Hepatocyte (in vitro differentiated cells): Measurements from ENCODE around the gene TMEM143. TPM values are rescaled to one million over a fixed set of nuclear protein-coding genes. Genes with fewer than 3 reads are reported as not detected.

Experiments
- DNase-seq: peaks from one replicate; pipeline ENCODE4 v3.0.0-alpha.2; 2016; ENCODE audit warnings: low spot score
- H2AFZ ChIP-seq: fragments of 200-600 bp; sonication (generic); 2 replicates; pipeline ENCODE4 v1.6.0; 2016; ENCODE audit warnings: antibody characterized with exemption, mild to moderate bottlenecking
- H3K27ac ChIP-seq: fragments of 200-600 bp; sonication (generic); 2 replicates; pipeline ENCODE4 v1.5.1; 2016; ENCODE audit warnings: mild to moderate bottlenecking
- H3K27me3 ChIP-seq: fragments of 200-600 bp; sonication (generic); 2 replicates; pipeline ENCODE4 v1.6.1; 2016
- H3K36me3 ChIP-seq: fragments of 200-600 bp; sonication (generic); replicated peaks from 2 replicates; pipeline ENCODE4 v1.5.1; 2016; ENCODE audit warnings: low read depth; ENCODE audit not compliant: insufficient read depth
- H3K4me1 ChIP-seq: fragments of 200-600 bp; sonication (generic); 2 replicates; pipeline ENCODE4 v1.5.1; 2016; ENCODE audit warnings: mild to moderate bottlenecking, moderate library complexity; ENCODE audit not compliant: insufficient read depth
- H3K4me2 ChIP-seq: fragments of 200-600 bp; sonication (generic); 2 replicates; pipeline ENCODE4 v1.6.0; 2016
- H3K4me3 ChIP-seq: fragments of 200-600 bp; sonication (generic); 2 replicates; pipeline ENCODE4 v1.5.1; 2016; ENCODE audit warnings: mild to moderate bottlenecking
- H3K79me2 ChIP-seq: fragments of 200-600 bp; sonication (generic); 2 replicates; pipeline ENCODE4 v1.6.0; 2017; ENCODE audit warnings: mild to moderate bottlenecking
- H3K9me2 ChIP-seq: fragments of 200-600 bp; sonication (generic); replicated peaks from 2 replicates; pipeline ENCODE4 v1.6.0; 2017; ENCODE audit warnings: mild to moderate bottlenecking; ENCODE audit not compliant: insufficient read depth
- H3K9me3 ChIP-seq: fragments of 200-600 bp; sonication (generic); 2 replicates; pipeline ENCODE4 v1.5.1; 2016; ENCODE audit warnings: low read depth, mild to moderate bottlenecking
- H4K20me1 ChIP-seq: fragments of 200-600 bp; sonication (generic); 2 replicates; pipeline ENCODE4 v1.6.0; 2016; ENCODE audit warnings: mild to moderate bottlenecking; ENCODE audit not compliant: insufficient read depth, poor library complexity, severe bottlenecking
- CTCF ChIP-seq: fragments of 200-600 bp; sonication (generic); IDR thresholded peaks from 2 replicates; pipeline ENCODE4 v1.5.1; 2016; ENCODE audit warnings: antibody characterized with exemption, mild to moderate bottlenecking; ENCODE audit not compliant: poor library complexity
- EZH2 ChIP-seq: fragments of 200-600 bp; sonication (generic); IDR thresholded peaks from 2 replicates; pipeline ENCODE4 v1.6.1; 2016; ENCODE audit warnings: antibody characterized with exemption, mild to moderate bottlenecking, borderline replicate concordance
- EZH2phosphoT487 ChIP-seq: fragments of 200-600 bp; sonication (generic); IDR thresholded peaks from one replicate; pipeline ENCODE4 v1.6.1; 2018; ENCODE audit warnings: antibody characterized with exemption, mild to moderate bottlenecking, low read depth, moderate library complexity; ENCODE audit not compliant: unreplicated experiment, severe bottlenecking
- WGBS: methylation state at CpG from one replicate; pipeline ENCODE4 v1.1.6; 2016; ENCODE audit warnings: low lambda C conversion rate; ENCODE audit errors: missing lambda C conversion rate; 5-methylcytosine and 5-hydroxymethylcytosine counted together
- polyA plus RNA-seq: library from polyadenylated mRNA; unstranded; fragments of >200 nt; fragmentation: Nextera tagmentation; extraction: Ambion mirVana; gene quantifications from 2 replicates; pipeline ENCODE4 v1.2.1, GENCODE V29; 2016
- total RNA-seq: library from RNA; depleted of rRNA; stranded (reverse); fragments of >200 nt; gene quantifications from 2 replicates; pipeline ENCODE4 v1.2.3, GENCODE V29; 2014

TMEM143 gene
- total and polyA plus RNA-seq, 2 experiments from 2014 or later, result 5.9 to 11.2 TPM

DNA sequence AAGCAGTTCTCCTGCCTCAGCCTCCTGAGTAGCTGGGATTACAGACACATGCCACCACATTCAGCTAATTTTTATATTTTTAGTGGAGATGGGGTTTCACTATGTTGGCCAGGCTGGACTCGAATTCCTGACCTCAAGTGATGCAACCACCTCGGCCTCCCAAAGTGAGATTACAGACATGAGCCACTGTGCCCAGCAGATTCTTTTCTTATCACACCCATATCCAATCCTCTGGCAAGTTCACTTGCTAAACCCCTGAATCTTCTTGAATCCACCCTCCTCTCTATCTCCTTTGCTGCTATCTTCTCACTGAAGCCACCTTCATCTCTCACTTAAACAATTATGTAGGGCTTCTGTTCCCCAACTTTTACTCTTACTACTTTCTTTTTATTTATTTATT lies 17.5 kb downstream of the TMEM143 start:
- Histone ChIP-seq H3K27me3 (no peaks in the 10 kb centered on the region), H3K9me3 (no peaks in the 10 kb centered on the region), H3K4me2 (no peak overlapping the region), H3K4me1 (no peaks in the 10 kb centered on the region), H3K79me2 (no peaks in the 10 kb centered on the region), H2AFZ (no peak overlapping the region), H4K20me1 (no peaks in the 10 kb centered on the region), H3K36me3 (no peaks in the 10 kb centered on the region), H3K4me3 (no peak overlapping the region), H3K9me2 (no peaks in the 10 kb centered on the region), H3K27ac (no peak overlapping the region)
- WGBS, result 87% methylated on average over 2 of the region's 2 CpGs
- DNase-seq, result no peak
- no peak for TF ChIP-seq CTCF

- Histone ChIP-seq H3K79me2 (no peaks in the 10 kb centered on the region), H2AFZ (no peak overlapping the region), H3K9me2 (no peaks in the 10 kb centered on the region), H3K4me2 (no peak overlapping the region), H3K27me3 (no peaks in the 10 kb centered on the region), H3K4me3 (no peak overlapping the region), H3K27ac (no peak overlapping the region), H4K20me1 (no peaks in the 10 kb centered on the region), H3K9me3 (no peaks in the 10 kb centered on the region), H3K36me3 (no peaks in the 10 kb centered on the region), H3K4me1 (no peaks in the 10 kb centered on the region)
- no peak for TF ChIP-seq CTCF
- no peak for TF ChIP-seq EZH2phosphoT487
- no peak for TF ChIP-seq EZH2
- WGBS, result 98% methylated on average over 6 of the region's 6 CpGs
- DNase-seq, result no peak
Observed at GRCh38 chr19:48344892-48345291, 18.8 kb downstream of the TMEM143 start.

- no peak for DNase-seq
Observed at GRCh38 chr19:48342841-48343540, 20.7 kb downstream of the TMEM143 start.

More at GRCh38 chr19:48342841-48343540, 20.7 kb downstream of the TMEM143 start:
- no peak for TF ChIP-seq EZH2phosphoT487
- TF ChIP-seq EZH2, result no peak
- TF ChIP-seq CTCF, result no peak
- Histone ChIP-seq H3K4me3 (no peak overlapping the region), H3K36me3 (no peaks in the 10 kb centered on the region), H3K9me2 (no peaks in the 10 kb centered on the region), H3K79me2 (no peaks in the 10 kb centered on the region), H4K20me1 (no peaks in the 10 kb centered on the region), H3K27me3 (no peaks in the 10 kb centered on the region), H2AFZ (no peak overlapping the region), H3K9me3 (no peaks in the 10 kb centered on the region), H3K4me1 (no peaks in the 10 kb centered on the region), H3K4me2 (no peak overlapping the region), H3K27ac (no peak overlapping the region)
- 93% methylated on average over 23 of the region's 23 CpGs for WGBS
